K562 treated with DMSO at 1 percent for 12 hours (cell line): ENCODE data around the gene IL12RB1. TPM values are rescaled to one million over a fixed set of nuclear protein-coding genes. Genes with fewer than 3 reads are reported as not detected.

ENCODE experiments used
- total RNA-seq: library from RNA; unstranded; fragments of 300-600 nt; gene quantifications from 2 replicates; pipeline ENCODE4 v1.2.3, GENCODE V29; 2022; ENCODE audit not compliant: insufficient read depth

The IL12RB1 gene
- not detected in 2 replicates for total RNA-seq

GRCh38 chr19:18086590-18087138 is at the start of gene IL12RB1:
TSS of gene IL12RB1 (minus strand) at chr19:18086934. CDS start at chr19:18086823, 111 bp downstream.

GRCh38 chr19:18097217-18097992 is 10.7 kb upstream of the IL12RB1 start, which contains the start of gene MAST3:
TSS of gene MAST3 (plus strand) at chr19:18097778. CDS start at chr19:18097793, 15 bp downstream.

Other genes with a start within 250 kb of the IL12RB1 start
- gene JAK3, start 239.0 kb downstream of the IL12RB1 start, total RNA-seq = 0.10 TPM in 1 of 2 replicates, not detected in the other
- gene RPL18A, start 227.0 kb downstream of the IL12RB1 start, total RNA-seq = 7,109 and 9,729 TPM in 2 replicates
- gene SLC5A5, start 215.0 kb downstream of the IL12RB1 start, total RNA-seq = not detected in 2 replicates
- 99.3 and 108 TPM in 2 replicates for gene CCDC124, start 153.9 kb downstream of the IL12RB1 start, total RNA-seq
- 4.4 and 17.3 TPM in 2 replicates for gene KCNN1, start 119.8 kb downstream of the IL12RB1 start, total RNA-seq
- 20.7 and 27.8 TPM in 2 replicates for gene ARRDC2, start 78.8 kb downstream of the IL12RB1 start, total RNA-seq
- gene MAST3, start 10.8 kb upstream of the IL12RB1 start, total RNA-seq = 4.6 and 13.5 TPM in 2 replicates
- gene PIK3R2, start 66.2 kb upstream of the IL12RB1 start, total RNA-seq = 5.0 and 19.5 TPM in 2 replicates
- 92.4 and 92.6 TPM in 2 replicates for gene IFI30, start 86.9 kb upstream of the IL12RB1 start, total RNA-seq
- 46.3 and 49.7 TPM in 2 replicates for gene MPV17L2, start 106.3 kb upstream of the IL12RB1 start, total RNA-seq
- 1.8 and 3.7 TPM in 2 replicates for gene RAB3A, start 117.1 kb upstream of the IL12RB1 start, total RNA-seq
- not detected in 2 replicates for gene PDE4C, start 139.5 kb upstream of the IL12RB1 start, total RNA-seq
- 1.1 and 1.6 TPM in 2 replicates for gene IQCN, start 187.5 kb upstream of the IL12RB1 start, total RNA-seq
- gene JUND, start 194.7 kb upstream of the IL12RB1 start, total RNA-seq = 223 and 258 TPM in 2 replicates
- gene LSM4, start 236.1 kb upstream of the IL12RB1 start, total RNA-seq = 274 and 320 TPM in 2 replicates